ENCODE results near the gene TOR1AIP1.

GRCh38 chr1:179924268-179924667 is 42.2 kb downstream of the TOR1AIP1 start:
- TF ChIP-seq CTCF (conservative IDR thresholded peaks at IDR 0.05 in 1 of 2, IDR thresholded peaks at IDR 0.05 in 1 of 2; ENCODE audit: low read depth in 1 of 2, low read length in 2 of 2) = no peak
- no peak for TF ChIP-seq EZH2 (IDR thresholded peaks at IDR 0.05; ENCODE audit: low read length, missing control alignments)

Data from fibroblast of lung (primary cell).